MCF 10A (cell line): ENCODE results near the gene FAM240A. TPM values are rescaled to one million over a fixed set of nuclear protein-coding genes. Genes with fewer than 3 reads are reported as not detected.

Experiments
- BruUV-seq: library from RNA; stranded (reverse); fragments of 400-500 nt; replicated peaks from 2 replicates; lab custom pipeline; 2021; lab: Mats Ljungman, UMichigan
- CTCF ChIA-PET: fragments of 300-600 bp; sonication (Branson Sonifier 250); formaldehyde crosslinking; extraction: SDS; loops from one replicate; lab custom pipeline; 2021; ENCODE audit warnings: antibody characterized with exemption, inconsistent platforms; lab: Yijun Ruan, JAX
- POLR2A ChIA-PET: fragments of 300-600, 350-650 bp; sonication (Branson Sonifier 250); formaldehyde crosslinking; extraction: SDS; loops from one replicate; lab custom pipeline; 2020; ENCODE audit warnings: antibody characterized with exemption, inconsistent platforms; lab: Yijun Ruan, JAX
- DNase-seq: peaks from one replicate; pipeline ENCODE4 v3.0.0-alpha.2; 2018; ENCODE audit not compliant: unreplicated experiment
- H3K27ac Mint-ChIP-seq: one replicate; pipeline ENCODE4 v1.8.0; 2022; ENCODE audit warnings: mild to moderate bottlenecking, low read depth, mixed read lengths; ENCODE audit not compliant: unreplicated experiment
- H3K27me3 Mint-ChIP-seq: one replicate; pipeline ENCODE4 v1.8.0; 2022; ENCODE audit warnings: mixed read lengths; ENCODE audit not compliant: insufficient read depth, unreplicated experiment
- H3K36me3 Mint-ChIP-seq: one replicate; pipeline ENCODE4 v1.8.0; 2022; ENCODE audit warnings: mild to moderate bottlenecking, moderate library complexity, mixed read lengths; ENCODE audit not compliant: insufficient read depth, unreplicated experiment
- H3K4me1 Mint-ChIP-seq: one replicate; pipeline ENCODE4 v1.8.0; 2022; ENCODE audit warnings: mixed read lengths; ENCODE audit not compliant: insufficient read depth, unreplicated experiment
- H3K4me3 Mint-ChIP-seq: one replicate; pipeline ENCODE4 v1.8.0; 2022; ENCODE audit warnings: mild to moderate bottlenecking, moderate library complexity, mixed read lengths; ENCODE audit not compliant: unreplicated experiment
- H3K9me3 Mint-ChIP-seq: one replicate; pipeline ENCODE4 v1.8.0; 2022; ENCODE audit warnings: mixed read lengths; ENCODE audit not compliant: unreplicated experiment
- intact Hi-C: fragments of 100-400 bp; cut with micrococcal nuclease; formaldehyde crosslinking; loops from 2 replicates; pipeline ENCODE4 v1.14.1; 2022
- total RNA-seq: library from RNA; stranded (reverse); gene quantifications from 2 replicates; pipeline ENCODE4 v1.2.3, GENCODE V29; 2022
- TF ChIP-seq, protein P1 (sequence below): fragments of 200-600 bp; IDR thresholded peaks from one replicate; pipeline ENCODE4 v1.8.0; 2022; ENCODE audit warnings: antibody characterized with exemption, mild to moderate bottlenecking; ENCODE audit not compliant: unreplicated experiment

FAM240A gene
- total RNA-seq, 1 experiment from 2014 or later: not detected

DNA sequence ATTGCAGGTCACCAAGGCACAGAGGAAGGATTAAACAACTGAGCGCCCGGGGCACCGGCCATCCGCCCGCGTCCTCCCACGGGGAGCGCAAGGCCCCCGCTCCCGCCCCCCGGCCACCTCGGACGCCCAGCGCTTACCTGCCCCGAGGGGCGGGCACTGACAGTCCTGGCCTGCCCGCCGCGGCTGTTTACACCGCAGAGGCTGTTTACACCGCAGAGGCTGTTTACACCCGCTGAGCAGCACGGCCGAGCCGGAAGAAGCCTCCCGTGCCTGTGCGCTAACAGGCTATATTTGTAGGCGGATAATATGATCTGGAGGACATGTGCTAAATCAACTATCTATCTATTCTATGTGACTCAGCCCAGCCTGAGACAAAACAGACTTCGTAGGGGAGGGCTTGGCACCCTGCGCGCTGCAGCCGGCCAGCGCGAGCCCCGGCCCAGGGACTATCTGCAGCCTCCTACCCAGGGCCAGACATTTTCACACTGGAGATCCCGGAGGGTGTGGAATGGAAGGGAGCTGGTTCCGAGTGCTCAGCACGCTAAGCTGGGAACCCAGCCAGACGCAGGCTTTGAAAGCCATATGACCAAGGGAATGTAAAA lies 46.2 kb upstream of the FAM240A start, which contains the start of gene LRRC2:
Gene LRRC2, minus strand, starts transcription at position 263 of the 602 bp plus-strand sequence. CDS start 14,711 bp downstream, outside the sequence.
- no TSS peak for BruUV-seq
- peak within 1 kb of the TSS; percentile 38 for H3K4me3 Mint-ChIP-seq
- TF ChIP-seq, protein P1, sequence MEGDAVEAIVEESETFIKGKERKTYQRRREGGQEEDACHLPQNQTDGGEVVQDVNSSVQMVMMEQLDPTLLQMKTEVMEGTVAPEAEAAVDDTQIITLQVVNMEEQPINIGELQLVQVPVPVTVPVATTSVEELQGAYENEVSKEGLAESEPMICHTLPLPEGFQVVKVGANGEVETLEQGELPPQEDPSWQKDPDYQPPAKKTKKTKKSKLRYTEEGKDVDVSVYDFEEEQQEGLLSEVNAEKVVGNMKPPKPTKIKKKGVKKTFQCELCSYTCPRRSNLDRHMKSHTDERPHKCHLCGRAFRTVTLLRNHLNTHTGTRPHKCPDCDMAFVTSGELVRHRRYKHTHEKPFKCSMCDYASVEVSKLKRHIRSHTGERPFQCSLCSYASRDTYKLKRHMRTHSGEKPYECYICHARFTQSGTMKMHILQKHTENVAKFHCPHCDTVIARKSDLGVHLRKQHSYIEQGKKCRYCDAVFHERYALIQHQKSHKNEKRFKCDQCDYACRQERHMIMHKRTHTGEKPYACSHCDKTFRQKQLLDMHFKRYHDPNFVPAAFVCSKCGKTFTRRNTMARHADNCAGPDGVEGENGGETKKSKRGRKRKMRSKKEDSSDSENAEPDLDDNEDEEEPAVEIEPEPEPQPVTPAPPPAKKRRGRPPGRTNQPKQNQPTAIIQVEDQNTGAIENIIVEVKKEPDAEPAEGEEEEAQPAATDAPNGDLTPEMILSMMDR: no peak
- no peak for DNase-seq
- peaks cover 9% of the 10 kb centered on the region for H3K9me3 Mint-ChIP-seq
- H3K27me3 Mint-ChIP-seq: no peaks in the 10 kb centered on the region
- H3K36me3 Mint-ChIP-seq: no peaks in the 10 kb centered on the region
- no peak within 1 kb of the TSS for H3K27ac Mint-ChIP-seq
- ChIA-PET CTCF (interaction anchor here (0.7 to 1.2 kb wide), 3 partner anchors 77 to 188 kb away, joined by 3 to 9 read pairs (median 3); no protein-coding TSS in a partner anchor), POLR2A (no interaction called here)
- H3K4me1 Mint-ChIP-seq: no peaks in the 10 kb centered on the region
- intact Hi-C loops: no loop called here

DNA sequence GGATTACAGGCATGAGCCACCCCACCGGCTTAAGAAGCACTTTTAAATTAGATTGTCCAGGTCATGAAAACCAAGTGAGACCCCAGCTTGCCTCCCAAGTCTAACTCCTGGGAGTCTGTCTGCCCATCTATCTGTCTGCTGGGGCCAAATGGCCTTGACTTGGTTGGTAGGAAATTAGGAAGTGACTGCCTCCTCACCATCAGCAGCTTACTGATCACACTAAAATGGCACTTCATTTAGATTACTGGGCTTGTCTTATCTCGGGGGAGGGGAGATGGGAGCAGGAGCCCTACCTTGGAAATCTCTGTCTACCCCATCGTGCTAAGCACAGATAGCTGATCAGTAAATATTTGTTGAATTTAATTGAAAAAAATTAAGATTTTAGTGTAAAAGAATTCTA lies 40.6 kb upstream of the FAM240A start:
- DNase-seq: no peak
- intact Hi-C loops: no loop called here
- Mint-ChIP-seq H3K4me3 (no peak overlapping the region), H3K27ac (no peak overlapping the region), H3K4me1 (no peaks in the 10 kb centered on the region), H3K9me3 (no peaks in the 10 kb centered on the region), H3K36me3 (no peaks in the 10 kb centered on the region), H3K27me3 (no peaks in the 10 kb centered on the region)
- no TSS peak for BruUV-seq
- ChIA-PET CTCF (interaction anchor here (0.6 to 1.1 kb wide), 4 partner anchors 22 to 1531 kb away, joined by 3 to 7 read pairs (median 3); no protein-coding TSS in a partner anchor), POLR2A (interaction anchor here (0.6 kb wide), 1 partner anchor 783 kb away, joined by 4 read pairs; no protein-coding TSS in a partner anchor)
- TF ChIP-seq, protein P1: no peak

DNA sequence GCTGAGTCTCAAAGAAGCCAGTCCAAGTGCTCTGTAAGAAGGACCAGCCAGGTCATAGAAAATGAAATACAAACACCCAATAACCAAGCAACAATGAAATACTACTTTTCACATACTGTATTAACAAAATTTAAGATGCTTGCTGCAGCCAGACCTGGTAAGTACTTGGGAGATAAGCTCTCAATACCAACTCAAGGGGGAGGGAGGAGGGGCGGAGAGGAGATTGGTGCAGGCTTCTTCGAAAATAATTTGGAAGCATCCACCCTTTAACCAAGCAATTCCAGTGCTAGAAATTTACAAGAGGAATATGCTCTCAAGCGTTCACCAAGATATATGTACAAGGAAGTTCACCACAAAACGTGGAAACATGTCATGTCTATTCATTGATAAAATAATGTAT lies 38.6 kb upstream of the FAM240A start:
- POLR2A ChIA-PET: interaction anchor here (0.6 kb wide), 1 partner anchor 1564 kb away, joined by 4 read pairs; no protein-coding TSS in a partner anchor
- intact Hi-C loops: no loop called here
- BruUV-seq: no TSS peak
- Mint-ChIP-seq H3K4me3 (no peak overlapping the region), H3K4me1 (no peaks in the 10 kb centered on the region), H3K27me3 (no peaks in the 10 kb centered on the region), H3K27ac (no peak overlapping the region), H3K9me3 (no peaks in the 10 kb centered on the region), H3K36me3 (no peaks in the 10 kb centered on the region)
- CTCF ChIA-PET: interaction anchor here (0.5 kb wide), 1 partner anchor 45 kb away, joined by 3 read pairs; no protein-coding TSS in a partner anchor
- DNase-seq: no peak
- TF ChIP-seq, protein P1: no peak

DNA sequence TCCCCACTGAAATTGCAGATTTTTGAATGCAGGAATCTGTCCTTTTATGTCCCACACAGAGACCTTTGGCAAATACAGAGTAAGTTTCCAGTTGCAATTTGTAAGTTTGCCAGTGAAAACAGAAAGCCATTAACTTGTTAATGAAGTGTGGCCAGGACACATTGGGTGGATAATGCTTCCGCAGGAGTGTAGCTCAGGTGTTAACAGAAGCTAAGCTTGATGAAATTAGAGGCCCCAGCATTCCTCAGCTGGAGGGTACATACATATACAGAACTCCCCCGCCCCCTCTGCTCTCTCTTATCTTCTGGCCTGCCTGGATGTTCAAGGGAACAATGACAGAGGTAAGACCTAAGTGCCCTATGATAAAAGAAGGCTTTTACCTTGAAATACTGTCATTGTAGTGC lies 38.1 kb upstream of the FAM240A start:
- TF ChIP-seq, protein P1: no peak
- intact Hi-C loops: no loop called here
- Mint-ChIP-seq H3K4me1 (no peaks in the 10 kb centered on the region), H3K27ac (no peak overlapping the region), H3K36me3 (no peaks in the 10 kb centered on the region), H3K9me3 (no peaks in the 10 kb centered on the region), H3K4me3 (no peak overlapping the region), H3K27me3 (no peaks in the 10 kb centered on the region)
- POLR2A ChIA-PET: no interaction called here
- no peak for DNase-seq
- CTCF ChIA-PET: interaction anchor here (0.5 kb wide), 1 partner anchor 45 kb away, joined by 3 read pairs; no protein-coding TSS in a partner anchor
- BruUV-seq: no TSS peak
